ENCODE measurements around the gene ARHGAP1. TPM values are rescaled to one million over a fixed set of nuclear protein-coding genes. Genes with fewer than 3 reads are reported as not detected.
"Not testable (repeated sequence)": the region's sequence is repeated elsewhere in the genome, so short reads cannot be mapped to it uniquely, and the experiment has no call there.

ARHGAP1 gene
- total RNA-seq, 1 experiment from 2014 or later, result 14.9 TPM

DNA sequence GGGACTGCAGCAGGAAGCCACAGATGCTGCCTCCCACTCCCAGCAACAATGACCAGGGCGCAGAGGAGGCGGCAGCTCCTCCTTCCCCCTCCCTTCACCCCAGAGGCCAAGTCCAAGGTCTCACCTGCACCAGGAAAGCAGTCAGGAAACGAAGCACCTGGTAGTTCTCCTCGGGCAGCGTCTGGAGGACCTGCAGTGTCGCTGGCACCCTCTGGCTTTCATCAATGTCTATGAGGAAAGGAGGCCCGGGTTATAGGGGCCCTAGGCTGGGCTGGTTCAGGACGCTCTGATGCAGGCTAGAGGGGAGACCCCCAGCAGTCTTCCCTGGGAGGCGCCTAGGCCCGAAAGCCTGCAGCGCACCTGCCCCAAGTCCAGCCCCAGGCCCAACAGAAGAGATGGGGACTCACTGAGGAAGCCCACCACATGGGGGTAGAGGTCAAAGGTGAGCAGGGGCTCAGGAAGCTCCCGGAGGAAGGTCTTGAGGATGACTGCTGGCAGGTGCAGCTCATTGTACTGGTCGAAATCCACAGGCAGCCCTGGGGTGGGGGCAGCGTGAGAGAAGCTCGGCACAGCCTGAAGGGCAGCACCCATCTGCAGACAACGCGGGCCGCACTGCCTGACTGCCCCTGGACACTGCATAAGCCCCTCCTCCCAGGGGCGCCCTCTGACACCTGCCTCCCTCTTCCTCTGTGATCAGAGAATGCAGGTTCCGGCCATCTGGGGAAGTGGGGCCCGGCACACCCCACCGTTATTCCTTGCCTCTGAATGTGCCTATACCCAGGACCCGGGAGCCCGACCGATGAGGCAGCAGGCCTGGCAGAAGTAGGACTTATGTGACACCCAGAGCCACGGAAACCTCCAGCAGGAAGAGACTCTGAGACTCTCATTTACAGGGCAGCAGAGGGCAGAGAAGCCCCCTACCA, 20.9 kb downstream of the ARHGAP1 start:
- no peak for DNase-seq (ENCODE audit: low read depth in 1 of 2, low spot score in 2 of 2)
- H3K9me3 ChIP-seq (replicated peaks), result no peaks in the 10 kb centered on the region
- no peak overlapping the region for H3K4me3 ChIP-seq
- peaks cover 39% of the 10 kb centered on the region for H3K36me3 ChIP-seq
- H3K4me1 ChIP-seq (replicated peaks), result no peaks in the 10 kb centered on the region
- no peaks in the 10 kb centered on the region for H3K27me3 ChIP-seq (replicated peaks)
- no peak overlapping the region for H3K27ac ChIP-seq

DNA sequence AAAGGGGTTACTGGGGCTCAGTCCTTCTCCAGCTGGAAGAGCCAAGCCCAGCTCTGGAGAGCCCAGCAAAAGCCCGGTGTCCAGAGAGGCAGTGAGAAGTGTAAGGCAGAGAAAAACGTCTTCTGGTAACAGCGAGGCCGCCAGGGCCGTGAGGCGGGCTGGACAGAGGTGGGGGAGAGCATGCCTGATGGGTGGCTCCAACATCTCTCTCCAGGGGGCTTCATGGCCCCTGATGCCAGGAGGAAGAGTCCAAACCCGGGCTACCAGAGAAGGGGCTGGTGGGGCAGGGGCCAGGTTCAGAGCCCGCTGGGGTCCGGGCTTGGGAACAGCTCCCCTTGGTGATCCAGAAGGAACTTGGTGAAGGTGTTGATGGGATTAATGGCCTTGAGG, 21.7 kb downstream of the ARHGAP1 start:
- DNase-seq (ENCODE audit: low read depth in 1 of 2, low spot score in 2 of 2), result no peak
- Histone ChIP-seq H3K27me3 (replicated peaks) (no peaks in the 10 kb centered on the region), H3K9me3 (replicated peaks) (no peaks in the 10 kb centered on the region), H3K4me3 (no peak overlapping the region), H3K36me3 (peaks cover 35% of the 10 kb centered on the region), H3K27ac (no peak overlapping the region), H3K4me1 (replicated peaks) (no peaks in the 10 kb centered on the region)

DNA sequence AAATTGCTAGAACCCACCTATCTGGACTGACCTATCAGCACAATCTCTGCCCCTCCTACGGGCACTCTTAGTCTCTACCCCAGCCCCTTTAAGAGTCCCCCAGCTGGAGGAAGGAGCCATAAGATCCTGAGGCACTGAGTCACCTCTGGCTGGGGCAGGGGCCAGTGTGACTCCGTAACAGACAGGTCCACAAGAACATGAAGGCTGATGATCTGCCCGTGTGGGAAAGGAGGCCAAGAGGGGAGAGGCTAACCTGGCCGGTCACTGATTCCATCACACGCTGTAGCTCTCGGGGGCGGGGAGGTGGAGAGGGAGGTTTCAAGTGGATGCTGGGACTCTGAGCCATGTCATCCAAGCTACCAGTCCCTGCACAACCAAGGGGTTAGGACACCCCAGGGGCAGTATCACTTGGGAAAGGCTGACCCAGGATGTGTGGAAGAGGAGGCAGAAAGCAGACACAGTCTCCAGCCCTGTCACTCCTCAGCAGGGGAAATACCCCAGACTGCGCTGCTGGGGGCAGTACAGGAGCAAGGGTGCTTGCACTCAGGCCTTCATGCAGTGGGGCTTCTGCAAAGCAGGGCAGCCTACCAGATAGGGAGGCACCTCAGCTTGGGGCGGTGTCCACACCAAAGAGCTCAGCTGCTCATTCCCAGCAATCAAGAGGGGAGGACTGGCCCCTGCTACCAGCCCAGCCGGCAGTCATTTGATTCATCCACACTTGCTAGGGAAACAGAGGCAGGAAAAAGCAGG, 22.3 kb downstream of the ARHGAP1 start:
- H3K27ac ChIP-seq, result no peak overlapping the region
- H3K27me3 ChIP-seq (replicated peaks), result no peaks in the 10 kb centered on the region
- H3K36me3 ChIP-seq, result peaks cover 41% of the 10 kb centered on the region
- H3K9me3 ChIP-seq (replicated peaks), result no peaks in the 10 kb centered on the region
- no peak overlapping the region for H3K4me3 ChIP-seq
- no peak for DNase-seq (ENCODE audit: low read depth in 1 of 2, low spot score in 2 of 2)
- no peaks in the 10 kb centered on the region for H3K4me1 ChIP-seq (replicated peaks)

GRCh38 chr11:46677169-46677568, 23.2 kb downstream of the ARHGAP1 start:
- no peak for DNase-seq (ENCODE audit: low read depth in 1 of 2, low spot score in 2 of 2)
- Histone ChIP-seq H3K4me1 (replicated peaks) (no peaks in the 10 kb centered on the region), H3K27ac (no peak overlapping the region), H3K9me3 (replicated peaks) (no peaks in the 10 kb centered on the region), H3K4me3 (no peak overlapping the region), H3K27me3 (replicated peaks) (no peaks in the 10 kb centered on the region), H3K36me3 (peaks cover 49% of the 10 kb centered on the region)

GRCh38 chr11:46676436-46677158, 23.8 kb downstream of the ARHGAP1 start:
- DNase-seq (ENCODE audit: low read depth in 1 of 2, low spot score in 2 of 2), result no peak
- Histone ChIP-seq H3K4me3 (no peak overlapping the region), H3K9me3 (replicated peaks) (no peaks in the 10 kb centered on the region), H3K4me1 (replicated peaks) (no peaks in the 10 kb centered on the region), H3K36me3 (peaks cover 53% of the 10 kb centered on the region), H3K27ac (no peak overlapping the region), H3K27me3 (replicated peaks) (no peaks in the 10 kb centered on the region)

DNA sequence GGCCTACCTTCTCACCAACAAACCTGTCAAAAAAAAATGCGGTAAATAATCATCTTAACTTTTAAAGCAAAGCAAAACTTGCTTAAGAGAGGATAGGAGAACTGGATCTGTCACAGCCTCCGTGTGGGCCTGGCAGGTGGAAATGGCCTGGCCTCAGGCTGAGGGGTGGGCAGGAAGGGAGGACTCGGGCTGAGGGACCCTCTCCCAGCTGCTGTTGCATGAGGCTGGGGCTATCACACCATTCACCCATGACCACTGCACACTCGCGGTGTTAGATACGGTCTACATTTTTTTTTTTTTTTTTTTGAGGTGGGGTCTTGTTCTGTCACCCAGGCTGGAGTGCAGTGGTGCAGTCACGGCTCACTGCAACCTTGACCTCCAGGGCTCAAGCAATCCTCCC, 24.5 kb downstream of the ARHGAP1 start:
- Histone ChIP-seq H3K9me3 (replicated peaks) (no peaks in the 10 kb centered on the region), H3K27ac (no peak overlapping the region), H3K36me3 (peaks cover 55% of the 10 kb centered on the region), H3K4me1 (replicated peaks) (no peaks in the 10 kb centered on the region), H3K4me3 (no peak overlapping the region), H3K27me3 (replicated peaks) (no peaks in the 10 kb centered on the region)
- DNase-seq (ENCODE audit: low read depth in 1 of 2, low spot score in 2 of 2), result no peak

- H3K4me1 ChIP-seq (replicated peaks), result no peaks in the 10 kb centered on the region
- no peak for DNase-seq (ENCODE audit: low read depth in 1 of 2, low spot score in 2 of 2)
- no peak overlapping the region for H3K4me3 ChIP-seq
- H3K27me3 ChIP-seq (replicated peaks), result no peaks in the 10 kb centered on the region
- H3K36me3 ChIP-seq, result peaks cover 57% of the 10 kb centered on the region
- H3K9me3 ChIP-seq (replicated peaks), result no peaks in the 10 kb centered on the region
- H3K27ac ChIP-seq, result no peak overlapping the region
These were observed 25.0 kb downstream of the ARHGAP1 start for GRCh38 chr11:46675288-46675851.

GRCh38 chr11:46674463-46675287, 25.7 kb downstream of the ARHGAP1 start:
- H3K36me3 ChIP-seq, result peaks cover 57% of the 10 kb centered on the region
- DNase-seq (ENCODE audit: low read depth in 1 of 2, low spot score in 2 of 2), result no peak

DNA sequence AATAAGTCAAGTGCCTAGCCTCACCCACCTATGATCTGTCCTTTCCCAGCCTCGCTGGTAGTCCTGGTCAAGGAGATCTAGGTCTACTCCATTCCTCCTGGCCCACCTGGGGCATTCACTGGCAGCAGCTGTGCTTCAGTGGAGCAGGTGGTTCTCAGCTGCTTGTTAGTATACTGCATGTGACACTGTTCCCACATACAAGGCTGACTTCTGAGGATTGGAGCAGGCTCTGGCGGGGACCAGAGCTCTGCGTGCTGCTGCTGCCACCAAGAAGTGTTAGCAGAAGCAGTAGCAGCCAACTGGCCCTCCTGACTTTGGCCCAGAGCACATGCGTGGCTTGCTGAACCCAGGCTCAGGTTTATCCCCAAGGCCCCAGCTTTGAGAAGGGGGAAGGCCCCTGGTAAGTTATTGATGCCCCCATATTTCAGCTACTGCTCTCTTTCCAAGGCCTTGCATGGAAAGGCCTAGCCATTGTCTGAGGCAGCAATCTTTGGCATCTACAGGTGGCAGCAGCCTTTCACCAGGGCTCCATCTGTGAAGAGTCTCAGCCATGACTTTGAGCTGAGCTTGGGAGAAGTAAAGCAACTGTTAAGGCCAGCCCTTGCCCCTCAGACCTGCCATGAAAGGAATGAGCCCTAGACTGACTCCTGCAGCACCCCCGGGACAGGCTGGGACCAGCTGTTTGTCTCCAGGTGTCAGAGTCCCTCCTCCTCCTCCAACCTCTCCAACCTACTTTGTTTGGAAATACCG, 26.5 kb downstream of the ARHGAP1 start:
- Histone ChIP-seq H3K36me3 (peaks cover 57% of the 10 kb centered on the region), H3K27ac (no peak overlapping the region), H3K4me3 (no peak overlapping the region), H3K4me1 (replicated peaks) (no peaks in the 10 kb centered on the region), H3K27me3 (replicated peaks) (no peaks in the 10 kb centered on the region), H3K9me3 (replicated peaks) (no peaks in the 10 kb centered on the region)
- no peak for DNase-seq (ENCODE audit: low read depth in 1 of 2, low spot score in 2 of 2)

More at GRCh38 chr11:46674463-46675287, 25.7 kb downstream of the ARHGAP1 start:
- Histone ChIP-seq H3K4me3 (no peak overlapping the region), H3K27ac (no peak overlapping the region), H3K4me1 (replicated peaks) (no peaks in the 10 kb centered on the region), H3K27me3 (replicated peaks) (no peaks in the 10 kb centered on the region), H3K9me3 (replicated peaks) (no peaks in the 10 kb centered on the region)

- no peaks in the 10 kb centered on the region for H3K4me1 ChIP-seq (replicated peaks)
- H3K36me3 ChIP-seq, result peaks cover 56% of the 10 kb centered on the region
- H3K4me3 ChIP-seq, result no peak overlapping the region
- H3K27me3 ChIP-seq (replicated peaks), result no peaks in the 10 kb centered on the region
- no peak overlapping the region for H3K27ac ChIP-seq
- no peak for DNase-seq (ENCODE audit: low read depth in 1 of 2, low spot score in 2 of 2)
- H3K9me3 ChIP-seq (replicated peaks), result no peaks in the 10 kb centered on the region
These were observed 28.0 kb downstream of the ARHGAP1 start for GRCh38 chr11:46672381-46672839.

DNA sequence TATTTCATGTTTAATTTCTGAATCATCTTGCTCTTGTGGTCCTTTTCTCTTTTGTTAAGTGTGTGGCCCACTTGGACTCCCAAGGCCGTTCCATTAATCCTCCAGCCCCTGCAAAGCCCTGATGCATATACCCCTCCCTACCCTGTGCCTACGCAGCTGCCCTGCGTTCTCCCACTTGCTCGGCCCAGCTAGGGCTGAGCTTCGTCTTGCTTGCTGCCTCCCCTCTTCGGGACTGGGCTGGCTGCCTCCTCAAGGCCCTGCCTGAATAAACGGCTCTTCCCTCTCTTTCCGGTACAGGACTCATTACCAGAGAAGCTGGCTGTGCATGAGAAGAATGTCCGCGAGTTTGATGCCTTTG, 28.5 kb downstream of the ARHGAP1 start:
- H3K9me3 ChIP-seq (replicated peaks), result no peaks in the 10 kb centered on the region
- no peak overlapping the region for H3K4me3 ChIP-seq
- H3K36me3 ChIP-seq, result peaks cover 55% of the 10 kb centered on the region
- H3K27me3 ChIP-seq (replicated peaks), result no peaks in the 10 kb centered on the region
- no peak overlapping the region for H3K27ac ChIP-seq
- DNase-seq (ENCODE audit: low read depth in 1 of 2, low spot score in 2 of 2), result no peak
- no peaks in the 10 kb centered on the region for H3K4me1 ChIP-seq (replicated peaks)

DNA sequence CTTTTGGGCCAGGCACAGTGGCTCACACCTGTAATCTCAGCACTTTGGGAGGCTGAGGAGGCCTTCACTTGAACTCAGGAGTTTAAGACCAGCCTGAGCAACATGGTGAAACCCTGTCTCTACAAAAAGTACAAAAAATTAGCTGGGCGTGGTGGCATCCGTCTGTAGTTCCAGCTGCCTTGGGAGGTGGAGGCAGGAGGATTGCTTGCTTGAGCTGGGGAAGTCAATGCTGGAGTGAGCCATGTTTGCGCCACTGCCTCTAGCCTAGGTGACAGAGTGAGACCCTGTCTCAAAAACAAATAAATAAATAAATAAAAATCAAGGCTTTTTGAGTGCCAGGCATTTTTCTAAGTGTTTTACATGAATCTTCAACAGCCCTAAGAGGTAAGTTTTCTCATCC, 29.9 kb downstream of the ARHGAP1 start:
- H3K4me1 ChIP-seq (replicated peaks); DNase-seq (ENCODE audit: low read depth in 1 of 2, low spot score in 2 of 2); H3K27ac ChIP-seq: not testable (repeated sequence)

More for the DNA sequence above, 29.9 kb downstream of the ARHGAP1 start:
- H3K27me3 ChIP-seq (replicated peaks); H3K9me3 ChIP-seq (replicated peaks); H3K4me3 ChIP-seq: not testable (repeated sequence)
- peaks cover 48% of the 10 kb centered on the region for H3K36me3 ChIP-seq

Measured in SJSA1 (cell line).